Activated CD8-positive, alpha-beta memory T cell treated with anti-CD3 and anti-CD28 coated beads for 24 hours (primary cell): ENCODE data around the gene CDK11B.
"Not testable (repeated sequence)": the region's sequence is repeated elsewhere in the genome, so short reads cannot be mapped to it uniquely, and the experiment has no call there.

Source experiments
- DNase-seq: peaks from one replicate; pipeline ENCODE4 v3.0.0-alpha.2; 2020

The CDK11B gene

DNA sequence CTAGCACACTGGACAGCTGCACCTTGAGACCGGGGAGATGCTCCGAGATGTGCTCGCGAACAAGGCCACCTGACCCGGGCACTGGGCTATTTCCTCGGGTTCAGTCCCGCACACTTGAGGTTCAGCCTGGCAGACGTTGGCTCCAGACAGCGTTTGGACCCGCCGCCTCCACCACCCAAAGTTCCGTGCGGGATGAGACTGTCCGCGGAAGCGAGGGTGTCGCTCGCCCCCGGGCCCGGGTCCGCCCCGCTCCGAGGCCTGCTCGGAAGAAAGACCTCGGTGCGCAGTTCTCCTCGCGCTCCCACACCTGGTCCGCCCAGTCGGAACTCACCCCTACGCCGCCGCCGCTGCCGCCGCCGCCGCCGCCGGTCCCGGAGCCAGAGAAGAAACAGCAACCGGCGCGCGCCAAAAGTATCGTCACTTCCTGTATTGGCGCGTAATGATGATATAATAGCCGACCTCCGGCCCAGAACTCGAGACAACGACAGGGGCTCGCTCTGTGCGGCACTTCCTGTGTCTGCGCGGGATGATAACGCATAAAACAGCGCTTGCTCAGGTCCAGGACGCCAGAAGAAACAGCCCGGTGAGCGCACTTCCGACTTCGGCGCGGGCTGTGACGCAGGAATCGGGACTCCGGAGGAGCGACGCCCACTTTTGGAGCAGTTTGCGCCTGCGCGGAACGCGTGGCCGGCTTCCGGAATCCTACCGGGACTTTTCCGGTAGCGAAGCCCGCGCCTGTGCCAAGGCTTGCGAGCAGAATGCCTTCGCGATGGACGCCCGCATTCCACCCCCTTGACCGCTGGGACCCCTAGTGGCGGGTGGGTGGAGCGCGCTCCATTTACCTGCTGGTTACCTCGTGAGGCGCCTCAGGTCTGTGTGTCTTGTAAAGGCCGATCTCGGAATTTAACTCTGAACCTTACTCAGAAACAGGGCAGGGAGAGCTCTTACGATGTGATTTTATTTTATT, at the start of gene CDK11B:
Gene CDK11B (minus strand): TSS at position 422 of the 967 bp plus-strand sequence. CDS start 1,519 bp downstream, outside the sequence.
- peak; percentile 96 for DNase-seq

DNA sequence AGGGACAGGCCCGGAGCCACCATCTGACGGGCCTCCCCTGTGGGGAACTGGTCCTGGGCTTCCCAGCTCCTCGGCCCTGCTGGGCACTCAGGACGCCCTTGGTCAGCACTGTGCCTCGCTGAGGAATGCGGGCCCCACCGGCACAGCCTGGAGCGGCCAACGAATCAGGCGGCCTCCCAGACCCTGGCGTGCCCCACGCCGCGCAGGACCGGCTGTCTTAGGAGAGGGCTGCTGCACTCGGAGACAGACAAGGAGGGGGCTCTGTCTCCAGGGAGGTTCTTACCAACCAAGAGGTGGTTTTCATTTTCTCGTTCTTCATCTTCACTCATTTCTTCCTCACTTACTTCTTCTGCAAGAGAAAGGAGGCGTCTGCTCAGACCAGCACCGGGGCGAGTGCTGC, 49.1 kb upstream of the CDK11B start:
- DNase-seq = not testable (repeated sequence)

DNA sequence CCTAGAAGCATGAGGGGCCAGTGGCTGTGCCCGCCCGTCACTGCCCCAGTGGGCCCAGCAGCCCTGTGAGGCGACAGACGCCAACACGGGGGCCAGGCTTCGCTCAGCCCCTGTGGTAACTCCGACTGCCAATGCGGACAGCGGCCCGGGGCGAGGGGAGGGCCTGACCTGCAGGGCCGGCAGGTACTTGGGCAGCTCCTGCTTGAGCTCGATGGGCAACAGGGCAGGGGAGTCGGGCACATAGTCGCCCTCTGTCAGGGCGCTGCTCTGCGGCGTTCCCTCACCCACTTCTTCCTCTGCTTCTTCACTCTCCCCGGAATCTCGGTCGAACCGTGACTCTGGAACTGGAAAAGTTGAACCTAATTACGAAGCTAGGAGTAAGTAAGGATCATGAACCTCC, 48.4 kb upstream of the CDK11B start:
- not testable (repeated sequence) for DNase-seq

DNA sequence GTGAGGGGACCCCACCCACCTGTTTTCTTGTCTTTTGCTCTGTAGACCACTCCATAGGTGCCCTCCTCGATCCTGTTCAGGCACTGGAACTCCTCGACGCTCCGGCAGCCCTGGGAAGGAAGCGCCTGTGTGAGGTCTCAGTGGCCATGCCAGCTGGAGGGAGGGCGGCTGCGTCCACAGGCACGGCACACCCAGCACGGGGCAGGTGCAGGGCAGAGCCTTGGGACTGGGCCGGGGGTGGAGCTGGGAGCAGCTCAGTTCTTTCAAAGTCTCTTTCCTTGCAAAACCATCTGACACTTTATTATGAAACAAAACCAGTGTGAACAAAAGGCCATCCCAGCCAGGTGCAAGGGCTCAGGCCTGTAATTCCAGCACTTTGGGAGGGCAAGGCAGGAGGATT, 46.8 kb upstream of the CDK11B start:
- DNase-seq = not testable (repeated sequence)

DNA sequence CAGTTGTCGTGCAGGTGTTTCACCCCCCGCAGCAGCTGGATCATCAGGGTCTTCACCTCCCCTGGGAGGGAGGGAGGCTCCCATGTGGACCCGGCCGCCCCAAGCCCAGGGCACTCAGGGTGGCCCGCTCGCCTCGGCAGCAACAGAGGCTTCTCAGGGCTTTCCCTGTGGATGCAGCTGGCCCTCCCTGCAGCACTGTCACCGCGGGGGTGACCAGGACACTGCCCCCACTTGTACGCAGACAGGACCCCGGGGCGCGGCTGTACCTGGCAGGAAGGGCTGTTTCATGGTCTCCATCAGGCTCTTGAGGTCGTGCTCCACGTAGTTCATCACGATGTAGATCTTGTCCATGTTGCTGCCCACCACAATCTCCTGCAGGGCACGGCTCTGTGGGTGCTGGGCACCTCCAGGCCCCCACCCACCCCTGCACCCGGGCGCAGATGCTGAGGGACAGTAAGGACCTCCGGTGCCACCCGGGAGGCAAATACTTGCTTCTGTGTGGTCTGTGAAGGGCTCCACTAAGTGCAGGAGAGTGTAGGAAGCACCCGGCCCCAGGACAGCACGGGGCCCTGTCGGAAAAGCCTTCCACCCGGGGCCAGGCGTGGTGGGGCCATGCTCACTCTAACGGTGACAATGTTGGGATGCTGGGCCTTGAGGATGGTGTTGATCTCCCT, 45.6 kb upstream of the CDK11B start:
- DNase-seq = peak; percentile 15

DNA sequence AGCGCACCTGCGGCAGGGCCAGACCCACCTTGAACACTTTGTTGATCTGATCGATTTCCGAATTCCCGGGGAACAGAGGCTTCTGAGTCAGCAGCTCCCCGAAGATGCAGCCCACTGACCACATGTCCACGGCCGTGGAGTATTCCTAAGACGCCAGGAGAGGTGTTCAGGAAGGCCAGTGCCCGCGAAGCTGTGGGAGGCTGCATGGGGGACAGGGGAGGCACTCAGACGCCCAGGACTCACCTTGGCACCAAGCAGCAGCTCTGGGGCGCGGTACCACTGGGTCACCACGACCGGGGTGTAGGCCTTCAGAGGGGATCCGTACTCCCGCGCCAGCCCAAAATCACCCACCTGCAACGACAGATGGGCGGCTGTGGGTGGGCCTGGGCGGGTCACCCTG, 45.0 kb upstream of the CDK11B start:
- peak; percentile 50 for DNase-seq

DNA sequence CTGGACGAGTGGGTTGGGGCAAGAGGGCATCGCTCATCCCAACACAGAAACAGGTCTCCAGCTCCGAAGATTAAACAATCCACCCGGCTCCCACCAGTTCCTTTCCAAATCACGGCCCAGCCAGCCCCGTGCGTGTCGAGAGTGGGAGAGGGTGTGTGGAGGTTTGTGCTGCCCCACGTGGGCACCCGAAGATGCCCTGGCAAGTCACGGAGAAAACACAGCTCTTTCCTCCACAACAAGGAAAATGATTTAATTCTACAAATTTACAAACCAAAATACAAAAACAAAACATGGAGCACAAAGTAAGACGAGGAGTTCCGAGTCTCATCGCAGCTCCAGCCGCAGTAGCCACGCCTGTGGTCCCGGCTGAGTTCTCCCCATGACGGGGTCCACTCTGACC, 43.7 kb upstream of the CDK11B start:
- DNase-seq = peak; percentile 42

DNA sequence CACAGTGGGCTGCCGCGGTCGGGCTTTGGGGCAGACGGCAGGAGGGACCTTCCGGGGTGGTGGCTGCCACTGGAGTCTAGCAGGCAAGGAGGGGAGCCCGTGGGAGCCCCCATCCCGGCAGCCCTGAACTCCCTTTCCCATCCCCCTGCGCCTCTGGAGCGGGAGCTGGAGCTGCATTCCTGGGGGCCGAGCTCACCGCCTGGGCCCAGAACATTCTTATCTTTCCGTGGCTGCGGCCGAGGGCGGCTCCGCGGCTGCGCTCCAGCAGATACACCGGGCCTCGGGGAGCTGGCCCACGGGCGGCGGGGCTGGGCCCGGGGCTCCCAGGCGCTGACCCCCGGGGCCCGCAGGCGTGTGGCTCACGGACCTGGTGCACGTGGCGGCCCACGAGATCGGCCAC, 41.8 kb upstream of the CDK11B start:
- not testable (repeated sequence) for DNase-seq

DNA sequence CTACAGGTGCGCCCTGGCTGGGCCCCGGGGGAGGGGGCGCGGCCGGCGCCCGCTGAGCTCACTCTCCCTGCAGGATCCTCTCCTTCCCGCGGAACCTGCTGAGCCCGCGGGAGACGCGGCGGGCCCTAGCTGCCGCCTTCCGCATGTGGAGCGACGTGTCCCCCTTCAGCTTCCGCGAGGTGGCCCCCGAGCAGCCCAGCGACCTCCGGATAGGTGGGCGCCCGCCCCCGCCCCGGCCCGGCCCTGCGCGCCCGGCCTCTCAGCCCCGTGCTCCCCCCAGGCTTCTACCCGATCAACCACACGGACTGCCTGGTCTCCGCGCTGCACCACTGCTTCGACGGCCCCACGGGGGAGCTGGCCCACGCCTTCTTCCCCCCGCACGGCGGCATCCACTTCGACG, 41.3 kb upstream of the CDK11B start:
- DNase-seq = not testable (repeated sequence)

DNA sequence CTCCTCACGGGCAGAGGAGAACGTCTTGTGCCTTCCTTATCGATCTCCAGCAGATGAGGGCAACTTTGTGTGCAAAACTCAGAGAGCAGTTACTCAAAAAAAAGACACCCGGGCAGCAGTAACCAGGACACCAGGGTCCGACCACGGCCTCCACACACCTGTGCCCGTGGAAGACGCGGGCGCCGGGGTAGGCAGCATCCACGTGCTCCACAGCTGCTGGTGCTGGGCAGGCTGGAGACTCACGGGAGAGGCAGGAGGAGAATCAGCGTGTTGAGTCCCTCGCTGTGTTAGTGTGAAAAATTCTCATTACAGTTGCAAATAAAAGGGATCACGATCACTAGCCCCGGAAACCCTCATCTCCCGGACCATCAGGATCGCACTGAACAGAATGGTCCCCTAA, 40.3 kb upstream of the CDK11B start:
- DNase-seq = peak; percentile 47

DNA sequence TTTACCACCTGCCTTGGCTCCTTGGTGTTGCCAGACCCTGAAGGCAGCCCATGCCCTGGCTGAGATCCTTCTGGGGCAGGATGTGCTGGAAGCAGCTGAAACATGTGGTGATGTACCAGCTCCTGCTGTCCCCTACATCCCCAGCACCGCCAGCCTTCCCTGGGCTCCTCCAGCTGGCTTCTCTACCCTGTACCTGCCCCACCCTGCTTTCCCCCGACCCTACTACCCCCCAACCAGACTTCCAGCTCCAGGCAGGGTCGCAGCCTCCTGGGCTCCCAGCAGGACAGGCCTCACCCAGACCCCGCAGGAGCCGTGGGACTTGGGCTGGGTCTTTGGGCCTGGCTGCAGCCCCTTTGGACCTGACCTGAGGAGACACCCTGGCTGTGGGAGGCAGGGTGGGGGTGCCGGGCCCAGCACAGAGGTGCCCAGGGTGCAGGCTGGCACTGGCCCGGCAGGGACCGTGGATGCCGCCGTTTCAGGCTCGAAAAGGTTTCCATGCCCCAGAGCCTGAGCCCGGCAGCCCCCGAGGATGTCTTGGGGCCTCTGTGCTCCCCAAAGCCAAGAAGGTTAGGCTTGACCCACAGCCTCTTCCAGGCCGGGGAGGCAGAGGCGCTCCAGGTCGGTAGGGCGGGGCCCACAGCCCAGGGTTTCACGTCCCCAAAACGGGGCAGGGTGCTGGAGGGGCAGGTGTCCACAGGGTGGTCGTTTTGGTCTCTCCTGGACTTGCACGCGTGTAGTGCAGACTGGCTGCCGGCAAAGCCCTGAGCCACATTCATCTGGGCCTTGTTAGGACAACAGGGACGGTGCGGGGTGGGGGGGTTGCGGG, 38.8 kb upstream of the CDK11B start:
- not testable (repeated sequence) for DNase-seq

DNA sequence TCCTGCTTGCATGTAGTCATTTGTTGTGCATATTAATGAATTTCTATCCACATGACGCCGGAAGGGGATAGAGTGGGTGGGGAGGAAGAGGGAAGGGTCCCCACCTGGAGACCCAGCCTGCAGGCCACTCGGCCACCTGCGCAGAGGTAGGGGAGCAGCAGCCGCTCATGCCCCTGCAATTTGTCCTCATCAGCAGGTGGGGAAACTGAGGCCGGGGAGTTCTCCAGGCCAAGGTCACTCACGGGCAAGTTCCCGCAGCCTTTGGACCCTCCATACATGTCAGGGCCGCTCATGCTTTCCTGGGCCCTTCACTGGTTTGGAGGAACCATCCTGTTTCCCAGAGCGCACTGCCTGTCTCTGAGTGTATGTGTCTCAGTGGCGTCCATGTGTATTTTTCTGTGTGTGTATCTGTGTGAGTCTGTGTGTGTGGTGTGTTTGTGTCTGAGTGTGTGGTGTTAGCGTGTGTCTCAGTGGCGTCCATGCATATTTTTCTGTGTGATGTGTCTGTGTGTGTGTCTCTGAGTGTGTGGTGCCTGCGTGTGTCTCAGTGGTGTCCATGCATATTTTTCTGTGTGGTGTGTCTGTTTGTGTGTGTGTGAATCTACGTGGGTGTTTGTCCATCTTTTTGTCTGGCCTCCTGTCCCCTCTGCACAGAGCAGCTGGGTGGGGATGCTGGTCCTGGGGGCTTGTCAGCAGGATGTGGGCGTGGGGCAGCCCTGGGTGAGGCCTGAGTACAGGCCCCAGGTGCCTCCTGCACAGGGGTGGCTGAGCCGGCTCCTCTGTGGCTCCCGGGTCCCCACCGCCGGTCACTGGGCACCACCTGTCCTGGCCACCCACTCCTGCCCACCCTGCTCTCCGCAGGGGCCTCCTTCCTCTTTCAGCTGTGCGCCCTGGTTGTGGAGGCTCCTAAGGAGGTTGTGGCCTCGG, 37.9 kb upstream of the CDK11B start:
- not testable (repeated sequence) for DNase-seq

DNA sequence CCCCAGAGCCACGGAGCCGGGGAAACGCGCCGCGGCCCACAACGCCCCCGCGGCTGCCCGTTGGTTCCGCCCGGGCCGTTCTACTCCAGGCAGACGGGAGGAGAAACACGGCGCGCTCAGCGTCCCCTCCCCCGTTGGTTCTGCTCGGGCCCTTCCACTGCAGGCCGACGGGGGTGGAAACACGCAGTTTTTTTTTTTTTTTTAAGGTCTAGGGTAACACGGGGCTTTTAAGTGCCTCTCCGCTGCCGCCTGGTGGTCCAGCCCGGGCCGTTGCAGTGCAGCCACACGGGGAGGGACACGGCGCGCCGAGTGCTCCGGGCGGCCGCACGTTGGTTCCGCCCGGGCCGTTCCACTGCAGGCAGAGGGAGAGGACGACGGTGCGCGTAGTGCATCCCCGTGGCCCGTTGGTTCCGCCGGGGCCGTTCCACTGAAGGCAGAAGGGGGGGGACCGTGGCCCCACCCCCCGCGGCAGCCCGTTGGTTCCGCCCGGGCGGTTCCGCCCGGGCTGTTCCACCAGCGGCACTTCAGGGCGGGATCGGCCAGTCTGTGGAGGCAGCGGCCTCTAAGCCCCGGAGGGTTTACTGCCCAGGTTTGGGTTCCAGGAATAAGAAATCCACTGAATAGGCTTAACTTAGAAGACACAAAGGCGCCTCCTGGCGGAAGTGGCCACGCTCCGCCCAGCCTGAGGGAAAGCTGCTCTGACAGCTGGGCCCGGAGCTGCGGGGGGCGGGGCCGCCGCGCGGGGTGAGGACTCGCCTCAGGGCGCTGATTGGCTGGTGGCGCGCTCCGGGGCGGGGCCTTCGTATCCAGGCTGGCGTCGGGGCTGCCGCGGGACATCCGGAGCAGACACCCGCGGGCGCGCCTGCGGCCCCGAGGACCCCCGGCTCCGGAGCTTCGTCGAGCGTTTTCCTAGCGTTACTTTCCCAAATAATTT, 34.2 kb upstream of the CDK11B start, which contains the start of gene SLC35E2B:
Gene SLC35E2B (minus strand): TSS at position 82 of the 934 bp plus-strand sequence. CDS start 16,096 bp downstream, outside the sequence.
- peak; percentile 99 for DNase-seq

DNA sequence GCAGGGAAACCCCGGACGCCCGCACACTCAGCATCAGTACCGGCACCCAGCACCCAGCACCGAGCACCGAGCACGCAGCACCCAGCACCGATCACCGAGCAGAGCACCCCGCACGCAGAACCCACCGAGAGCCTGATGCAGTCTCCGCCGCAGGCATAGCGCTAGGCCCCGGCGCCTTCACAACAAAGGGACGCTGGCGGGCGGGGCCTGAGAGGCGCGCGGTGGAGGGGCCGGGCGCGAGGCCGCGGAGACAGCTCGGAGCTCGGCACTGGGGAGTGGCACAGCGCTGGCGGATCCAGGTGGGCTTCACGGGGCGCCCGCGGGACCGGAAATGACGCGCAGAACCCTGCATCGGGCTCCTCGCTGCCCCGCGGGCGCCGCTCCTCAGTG, 33.5 kb upstream of the CDK11B start:
- DNase-seq = peak; percentile 94

DNA sequence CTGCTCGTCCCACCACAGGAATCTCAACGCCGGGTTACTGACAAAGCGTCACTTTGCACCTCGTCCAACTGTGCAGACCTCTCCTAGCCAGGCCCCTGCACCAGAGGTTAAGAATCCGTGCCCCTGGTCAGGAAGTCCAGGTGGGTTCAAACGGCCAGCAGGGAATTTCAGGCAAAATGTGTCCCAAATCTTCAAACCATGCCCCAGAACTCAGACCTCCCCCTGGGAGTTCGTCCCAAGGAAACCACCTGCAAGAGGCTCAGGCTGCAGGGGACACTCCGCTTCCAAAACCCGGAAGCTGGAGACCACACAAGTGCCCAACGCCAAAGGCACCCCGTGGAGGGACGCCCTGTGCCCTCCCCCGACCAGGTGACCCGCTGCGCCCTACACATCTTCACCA, 32.6 kb upstream of the CDK11B start:
- not testable (repeated sequence) for DNase-seq

DNA sequence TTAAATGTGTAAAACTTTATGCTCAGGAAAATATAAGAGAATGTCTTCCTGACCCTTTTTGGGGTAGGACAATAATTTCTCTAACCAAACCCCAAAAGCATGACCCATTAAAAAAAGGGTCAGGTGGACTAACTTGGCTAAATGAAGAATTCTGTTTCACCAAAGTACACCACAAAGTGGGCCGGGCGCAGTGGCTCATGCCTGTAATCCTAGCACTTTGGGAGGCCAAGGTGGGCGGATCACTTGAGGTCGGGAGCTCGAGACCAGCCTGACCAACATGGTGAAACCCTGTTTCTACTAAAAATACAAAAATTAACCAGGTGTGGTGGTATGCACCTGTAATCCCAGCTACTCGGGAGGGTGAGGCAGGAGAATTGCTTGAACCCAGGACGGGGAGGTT, 30.7 kb upstream of the CDK11B start:
- not testable (repeated sequence) for DNase-seq

DNA sequence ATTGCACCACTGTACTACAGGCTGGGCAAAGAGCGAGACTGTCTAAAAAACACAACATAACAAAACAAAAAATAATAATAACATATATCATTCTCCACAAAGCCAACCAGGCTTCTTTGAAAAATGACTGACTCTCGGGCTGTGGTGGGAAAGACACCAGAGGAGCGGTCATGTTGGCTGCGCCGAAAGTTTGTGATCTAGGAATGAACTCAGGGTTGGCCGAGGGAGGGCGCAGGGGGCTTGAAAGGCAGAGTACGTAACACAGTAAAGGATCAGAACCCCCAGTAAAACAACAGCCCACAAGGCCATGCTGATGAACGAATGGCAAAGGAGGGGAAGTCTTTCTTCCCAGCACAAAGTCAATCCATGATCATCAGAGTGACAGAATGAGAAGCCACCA, 29.0 kb upstream of the CDK11B start:
- DNase-seq = no peak

DNA sequence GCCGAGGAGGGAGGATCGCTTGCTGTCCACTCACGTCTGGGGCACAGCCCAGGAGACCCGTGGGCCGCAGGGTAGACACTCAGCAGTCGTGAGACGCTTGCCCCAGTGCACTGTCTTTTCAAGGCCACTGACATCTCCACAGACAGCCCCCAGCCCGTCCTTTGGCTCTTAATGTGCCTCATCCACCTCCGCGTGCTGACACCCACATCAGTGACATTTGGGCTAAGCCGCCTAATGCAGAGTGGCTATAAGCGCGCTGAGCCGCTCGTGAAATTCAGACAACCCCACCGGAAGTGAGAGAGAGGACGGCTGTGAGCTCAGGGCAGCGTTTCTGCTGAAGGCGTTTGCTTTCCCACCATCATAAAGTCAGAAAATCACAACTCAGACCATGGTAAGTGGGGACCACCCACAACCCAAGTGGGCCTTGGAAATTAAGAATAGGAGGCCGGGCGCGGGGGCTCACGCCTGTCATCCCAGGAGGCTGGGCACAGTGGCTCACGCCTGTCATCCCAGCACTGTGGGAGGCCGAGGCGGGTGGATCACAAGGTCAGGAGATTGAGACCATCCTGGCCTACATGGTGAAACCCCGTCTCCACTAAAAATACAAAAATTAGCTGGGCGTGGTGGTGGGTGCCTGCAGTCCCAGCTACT, 25.4 kb upstream of the CDK11B start:
- no peak for DNase-seq

DNA sequence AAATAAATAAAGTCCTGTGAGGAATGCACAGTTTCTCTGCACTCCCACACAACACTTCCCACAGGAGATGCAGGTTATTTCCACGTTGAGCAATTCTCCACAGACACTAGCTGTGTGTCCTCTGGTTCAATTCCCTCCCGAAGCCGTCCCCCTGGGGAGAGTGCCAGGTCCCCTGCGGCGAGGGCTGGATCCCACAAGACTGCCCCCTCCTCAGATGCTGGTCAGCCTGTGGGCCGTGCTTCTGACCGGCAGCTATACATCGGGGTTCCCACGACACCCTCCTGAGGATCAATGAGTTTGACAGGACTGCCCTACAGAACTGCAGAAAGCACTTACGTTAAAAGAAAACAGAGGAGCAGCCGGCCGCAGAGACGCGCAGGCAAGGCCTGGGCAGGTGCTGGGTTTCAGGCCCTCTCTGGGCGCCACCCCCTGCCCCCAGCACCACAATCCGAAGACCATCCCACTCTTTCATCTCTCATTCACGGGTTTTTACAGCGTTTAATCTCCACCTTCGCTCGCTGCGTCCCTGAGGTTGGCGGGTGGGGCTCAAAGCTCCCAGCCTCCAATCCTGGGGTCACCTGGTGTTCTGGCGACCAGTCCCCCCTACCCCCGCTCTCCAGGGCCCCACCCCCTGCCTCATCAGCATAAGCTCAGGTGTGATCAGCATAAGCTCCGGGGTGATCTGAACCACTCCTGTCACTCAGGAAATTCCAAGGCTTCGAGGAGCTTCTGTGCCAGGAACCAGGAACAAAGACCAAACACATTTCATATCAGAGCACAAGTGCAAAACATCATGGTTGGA, 24.5 kb upstream of the CDK11B start:
- DNase-seq = no peak
